Panc1 (cell line): ENCODE measurements around the gene CFAP97. TPM values are rescaled to one million over a fixed set of nuclear protein-coding genes. Genes with fewer than 3 reads are reported as not detected.
"Not testable (repeated sequence)": the region's sequence is repeated elsewhere in the genome, so short reads cannot be mapped to it uniquely, and the experiment has no call there.

Experiments
- ATAC-seq: fragments of 200-7000 bp; cut with Tn5 transposase; 2 replicates; pipeline ENCODE4 v1.9.1; 2020; ENCODE audit warnings: mild to moderate bottlenecking, moderate library complexity
- BruUV-seq: library from RNA; stranded (reverse); fragments of 400-500 nt; replicated peaks from 2 replicates; lab custom pipeline; 2021; lab: Mats Ljungman, UMichigan
- CTCF ChIA-PET: fragments of 300-600 bp; sonication (Branson Sonifier 250); formaldehyde crosslinking; loops from one replicate; lab custom pipeline; 2022; ENCODE audit warnings: antibody characterized with exemption; lab: Charles Lee
- POLR2A ChIA-PET: fragments of 300-600 bp; sonication (Branson Sonifier 250); formaldehyde crosslinking; loops from one replicate; lab custom pipeline; 2022; ENCODE audit warnings: antibody characterized with exemption; lab: Charles Lee
- DNase-seq: peaks from one replicate; pipeline ENCODE4 v3.0.0-alpha.2; 2010; ENCODE audit warnings: low read depth, low spot score
- H3K27ac ChIP-seq: 2 replicates; pipeline ENCODE4 v1.5.1; 2011; ENCODE audit warnings: mild to moderate bottlenecking, low read length, inconsistent platforms
- H3K27me3 ChIP-seq: fragments of 200-500 bp; sonication (Bioruptor generic); 2 replicates; pipeline ENCODE4 v1.6.0; 2014; ENCODE audit warnings: low read length, inconsistent platforms; ENCODE audit not compliant: control insufficient read depth, insufficient read depth
- H3K36me3 ChIP-seq: fragments of 200-500 bp; sonication (Bioruptor generic); 2 replicates; pipeline ENCODE4 v1.5.1; 2014; ENCODE audit warnings: inconsistent platforms, mild to moderate bottlenecking, low read length, moderate library complexity; ENCODE audit not compliant: control insufficient read depth, insufficient read depth
- H3K4me1 ChIP-seq: 2 replicates; pipeline ENCODE4 v1.5.1; 2011; ENCODE audit warnings: inconsistent platforms, mild to moderate bottlenecking, low read length, moderate library complexity; ENCODE audit not compliant: control insufficient read depth, insufficient read depth
- H3K4me3 ChIP-seq, 2 experiments: 2 replicates each; pipeline ENCODE4 v1.5.1; 2011 to 2012; ENCODE audit warnings: low read depth in 2 of 2, low read length in 2 of 2, mild to moderate bottlenecking in 2 of 2, inconsistent platforms in 1 of 2, moderate library complexity in 1 of 2
- H3K9me3 ChIP-seq: fragments of 200-500 bp; sonication (Bioruptor generic); 2 replicates; pipeline ENCODE4 v1.5.1; 2014; ENCODE audit warnings: low read depth, mild to moderate bottlenecking, inconsistent platforms, low read length, moderate library complexity; ENCODE audit not compliant: control insufficient read depth, insufficient read depth
- CTCF ChIP-seq: fragments of 450-650 bp; IDR thresholded peaks from 2 replicates; pipeline ENCODE4 v1.5.1; 2017; ENCODE audit warnings: mild to moderate bottlenecking
- POLR2AphosphoS5 ChIP-seq: IDR thresholded peaks from 2 replicates; pipeline ENCODE4 v1.6.1; 2012; ENCODE audit warnings: mild to moderate bottlenecking, low read depth, low read length, moderate library complexity
- REST ChIP-seq, 2 experiments: IDR thresholded peaks; 2 replicates each; pipeline ENCODE4 v1.6.1; 2011 to 2012; ENCODE audit warnings: low read depth in 2 of 2, control low read depth in 1 of 2, low read length in 1 of 2, mild to moderate bottlenecking in 1 of 2, moderate library complexity in 1 of 2; ENCODE audit not compliant: insufficient read depth in 1 of 2
- SIN3A ChIP-seq: IDR thresholded peaks from 2 replicates; pipeline ENCODE4 v1.6.1; 2012; ENCODE audit warnings: low read depth, mild to moderate bottlenecking, low read length, moderate library complexity, borderline replicate concordance; ENCODE audit not compliant: insufficient read depth
- TCF7L2 ChIP-seq: IDR thresholded peaks from 2 replicates; pipeline ENCODE4 v1.6.1; 2011; ENCODE audit warnings: mild to moderate bottlenecking, low read depth, low read length, inconsistent platforms
- in situ Hi-C: cut with HindIII; loops from 2 replicates; pipeline ENCODE4 v1.10.0; 2016; ENCODE audit warnings: low sequenced_read_pairs, low pct_unique_long_range_greater_than_20kb
- intact Hi-C: fragments of 100-400 bp; cut with micrococcal nuclease; formaldehyde crosslinking; loops from one replicate; pipeline ENCODE4 v1.10.0; 2022; ENCODE audit not compliant: unreplicated experiment
- total RNA-seq: library from RNA; stranded (reverse); gene quantifications from one replicate; pipeline ENCODE4 v1.2.1, GENCODE V29; 2021; ENCODE audit not compliant: unreplicated experiment

CFAP97 gene
- total RNA-seq, 1 experiment from 2014 or later: 39.0 TPM

- no peak for TF ChIP-seq POLR2AphosphoS5
- 0 out of 2 replicates have a peak, but pooled peaks have one; percentile 29 for TF ChIP-seq SIN3A
- no peak for TF ChIP-seq CTCF
- TF ChIP-seq TCF7L2: no peak
- in situ Hi-C loops (no loop called here), intact Hi-C loops (no loop called here)
- H3K9me3 ChIP-seq: no peaks in the 10 kb centered on the region
- no TSS peak for BruUV-seq
- CTCF ChIA-PET: no interaction called here
- POLR2A ChIA-PET: no interaction called here
- ATAC-seq (peak; percentile 67), DNase-seq (no peak)
- H3K4me3 ChIP-seq: peak overlapping the region; percentile 66 to 77
- peak overlapping the region; percentile 75 for H3K27ac ChIP-seq
- H3K36me3 ChIP-seq: peaks cover 4% of the 10 kb centered on the region; the same call in 1 of the 2 replicates
- H3K4me1 ChIP-seq: peaks cover 4% of the 10 kb centered on the region
- H3K27me3 ChIP-seq: no peaks in the 10 kb centered on the region
These were observed 6.5 kb upstream of the CFAP97 start for GRCh38 chr4:185210102-185210981.

- H3K36me3 ChIP-seq, CTCF ChIA-PET, DNase-seq, H3K27ac ChIP-seq, in situ Hi-C loops, BruUV-seq, POLR2A ChIA-PET, H3K9me3 ChIP-seq, H3K4me1 ChIP-seq, H3K27me3 ChIP-seq: not testable (repeated sequence)
- intact Hi-C loops: loop anchor here (10.0 kb wide), 1 partner anchor 385 kb away; no protein-coding TSS in a partner anchor
- peak; percentile 62 for ATAC-seq
- peak overlapping the region; percentile 66 to 77; a peak in 3 of 4 replicates for H3K4me3 ChIP-seq
- 0 out of 2 replicates have a peak, but pooled peaks have one; percentile 7 for TF ChIP-seq CTCF
These were observed 6.0 kb upstream of the CFAP97 start for GRCh38 chr4:185209852-185210101.

GRCh38 chr4:185209031-185209851 is 5.4 kb upstream of the CFAP97 start, which contains the start of gene SNX25:
TSS of gene SNX25 (plus strand) at chr4:185209598. CDS start at chr4:185209827, 229 bp downstream.
- Histone ChIP-seq H3K9me3 (no peaks in the 10 kb centered on the region), H3K27me3 (no peaks in the 10 kb centered on the region), H3K36me3 (peaks cover 4% of the 10 kb centered on the region; the same call in 1 of the 2 replicates), H3K4me3 (peak within 1 kb of the TSS; percentile 66 to 77), H3K27ac (peak within 1 kb of the TSS; percentile 75; the same call in 1 of the 2 replicates), H3K4me1 (peaks cover 11% of the 10 kb centered on the region)
- DNase-seq (no peak), ATAC-seq (peak; percentile 96)
- POLR2A ChIA-PET: no interaction called here
- no TSS peak for BruUV-seq
- no peak for TF ChIP-seq REST (IDR thresholded peaks at IDR 0.05; ENCODE audit: insufficient read depth in 1 of 2, low read depth in 2 of 2, low read length in 1 of 2)
- peak; percentile 50 for TF ChIP-seq CTCF
- TF ChIP-seq TCF7L2: no peak
- TF ChIP-seq SIN3A: peak; percentile 42; the same call in 1 of the 2 replicates
- TF ChIP-seq POLR2AphosphoS5: no peak
- intact Hi-C loops: loop anchor here (10.0 kb wide), 1 partner anchor 386 kb away; no protein-coding TSS in a partner anchor
- CTCF ChIA-PET: no interaction called here
- in situ Hi-C loops: no loop called here
